ENCODE measurements around the gene TGM4.

Gene TGM4

DNA sequence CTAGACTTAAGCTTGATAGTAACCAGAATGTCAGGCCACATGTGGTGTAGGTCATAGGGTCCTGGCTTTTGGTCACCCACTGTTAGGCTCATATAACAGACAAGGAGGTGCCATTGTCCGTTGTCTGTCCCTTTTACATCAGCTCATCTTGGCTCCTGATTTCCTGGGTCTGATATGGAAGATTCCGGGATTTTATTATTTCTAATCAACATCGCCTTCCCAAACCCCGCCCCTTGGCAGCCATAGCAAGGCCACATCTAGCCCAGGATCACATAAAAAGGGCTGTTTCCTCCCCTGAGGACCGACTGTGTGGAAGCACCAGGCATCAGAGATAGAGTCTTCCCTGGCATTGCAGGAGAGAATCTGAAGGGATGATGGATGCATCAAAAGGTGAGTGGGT lies at the start of gene TGM4:
Gene TGM4 (plus strand): TSS at position 301 of the 400 bp plus-strand sequence. CDS start 71 bp downstream, at position 372.
- H3K4me1 ChIP-seq (ENCODE audit: insufficient read depth, low read length): no peaks in the 10 kb centered on the region
- no peak within 1 kb of the TSS for H3K4me3 ChIP-seq (ENCODE audit: low read depth in 1 of 2, low read length in 2 of 2)
- no peaks in the 10 kb centered on the region for H3K27me3 ChIP-seq (ENCODE audit: control insufficient read depth in 1 of 2, insufficient read depth in 2 of 2, low read length in 2 of 2)
- H3K9ac ChIP-seq (ENCODE audit: low read length): no peak within 1 kb of the TSS
- no peak within 1 kb of the TSS for H3K27ac ChIP-seq (ENCODE audit: low read depth, low read length)
- no peaks in the 10 kb centered on the region for H3K36me3 ChIP-seq (ENCODE audit: insufficient read depth, low read length)
- H3K9me3 ChIP-seq (ENCODE audit: low read length): no peaks in the 10 kb centered on the region

- H3K9ac ChIP-seq (ENCODE audit: low read length): no peak overlapping the region
- no peak overlapping the region for H3K4me3 ChIP-seq (ENCODE audit: low read depth in 1 of 2, low read length in 2 of 2)
- no peaks in the 10 kb centered on the region for H3K36me3 ChIP-seq (ENCODE audit: insufficient read depth, low read length)
- no peak overlapping the region for H3K27ac ChIP-seq (ENCODE audit: low read depth, low read length)
- H3K4me1 ChIP-seq (ENCODE audit: insufficient read depth, low read length): no peaks in the 10 kb centered on the region
- no peaks in the 10 kb centered on the region for H3K27me3 ChIP-seq (ENCODE audit: control insufficient read depth in 1 of 2, insufficient read depth in 2 of 2, low read length in 2 of 2)
- H3K9me3 ChIP-seq (ENCODE audit: low read length): no peaks in the 10 kb centered on the region
Observed at GRCh38 chr3:44825264-44825925, 49.0 kb upstream of the TGM4 start.

GRCh38 chr3:44827196-44827595 lies 47.2 kb upstream of the TGM4 start:
- H3K4me3 ChIP-seq (ENCODE audit: low read depth in 1 of 2, low read length in 2 of 2): no peak overlapping the region
- H3K27me3 ChIP-seq (ENCODE audit: control insufficient read depth in 1 of 2, insufficient read depth in 2 of 2, low read length in 2 of 2): no peaks in the 10 kb centered on the region
- H3K27ac ChIP-seq (ENCODE audit: low read depth, low read length): no peak overlapping the region
- no peak overlapping the region for H3K9ac ChIP-seq (ENCODE audit: low read length)
- H3K36me3 ChIP-seq (ENCODE audit: insufficient read depth, low read length): no peaks in the 10 kb centered on the region
- H3K4me1 ChIP-seq (ENCODE audit: insufficient read depth, low read length): no peaks in the 10 kb centered on the region
- no peaks in the 10 kb centered on the region for H3K9me3 ChIP-seq (ENCODE audit: low read length)

GRCh38 chr3:44831232-44831631 lies 43.2 kb upstream of the TGM4 start:
- H3K36me3 ChIP-seq (ENCODE audit: insufficient read depth, low read length): no peaks in the 10 kb centered on the region
- no peaks in the 10 kb centered on the region for H3K4me1 ChIP-seq (ENCODE audit: insufficient read depth, low read length)
- no peaks in the 10 kb centered on the region for H3K27me3 ChIP-seq (ENCODE audit: control insufficient read depth in 1 of 2, insufficient read depth in 2 of 2, low read length in 2 of 2)
- H3K4me3 ChIP-seq (ENCODE audit: low read depth in 1 of 2, low read length in 2 of 2): no peak overlapping the region
- no peak overlapping the region for H3K9ac ChIP-seq (ENCODE audit: low read length)
- H3K27ac ChIP-seq (ENCODE audit: low read depth, low read length): no peak overlapping the region
- no peaks in the 10 kb centered on the region for H3K9me3 ChIP-seq (ENCODE audit: low read length)

- no peaks in the 10 kb centered on the region for H3K9me3 ChIP-seq (ENCODE audit: low read length)
- H3K36me3 ChIP-seq (ENCODE audit: insufficient read depth, low read length): no peaks in the 10 kb centered on the region
- no peaks in the 10 kb centered on the region for H3K27me3 ChIP-seq (ENCODE audit: control insufficient read depth in 1 of 2, insufficient read depth in 2 of 2, low read length in 2 of 2)
- H3K9ac ChIP-seq (ENCODE audit: low read length): no peak overlapping the region
- no peak overlapping the region for H3K27ac ChIP-seq (ENCODE audit: low read depth, low read length)
- H3K4me1 ChIP-seq (ENCODE audit: insufficient read depth, low read length): no peaks in the 10 kb centered on the region
- H3K4me3 ChIP-seq (ENCODE audit: low read depth in 1 of 2, low read length in 2 of 2): no peak overlapping the region
Observed at GRCh38 chr3:44832032-44832431, 42.4 kb upstream of the TGM4 start.

- Histone ChIP-seq H3K27ac (ENCODE audit: low read depth, low read length) (no peak overlapping the region), H3K36me3 (ENCODE audit: insufficient read depth, low read length) (no peaks in the 10 kb centered on the region), H3K4me1 (ENCODE audit: insufficient read depth, low read length) (no peaks in the 10 kb centered on the region), H3K9ac (ENCODE audit: low read length) (no peak overlapping the region), H3K4me3 (ENCODE audit: low read depth in 1 of 2, low read length in 2 of 2) (no peak overlapping the region), H3K27me3 (ENCODE audit: control insufficient read depth in 1 of 2, insufficient read depth in 2 of 2, low read length in 2 of 2) (no peaks in the 10 kb centered on the region), H3K9me3 (ENCODE audit: low read length) (no peaks in the 10 kb centered on the region)
Observed at GRCh38 chr3:44832965-44833364, 41.4 kb upstream of the TGM4 start.

DNA sequence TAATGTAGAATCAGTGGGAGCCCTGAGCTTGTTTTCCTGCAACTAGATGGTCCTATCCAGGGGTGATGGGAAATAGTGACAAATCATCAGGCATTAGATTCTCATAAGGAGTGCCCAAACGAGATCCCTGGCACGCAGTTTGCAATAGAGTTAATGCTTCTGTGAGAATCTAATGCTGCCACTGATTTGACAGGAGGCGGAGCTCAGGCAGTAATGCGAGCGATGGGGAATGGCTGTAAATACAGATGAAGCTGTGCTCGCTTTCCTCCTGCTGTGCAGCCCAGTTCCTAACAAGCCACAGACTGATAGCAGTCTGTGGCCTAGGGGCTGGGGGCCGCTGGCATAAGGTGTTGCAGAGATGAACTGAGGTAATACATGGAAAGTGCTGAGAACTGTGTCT lies 41.0 kb upstream of the TGM4 start:
- Histone ChIP-seq H3K4me1 (ENCODE audit: insufficient read depth, low read length) (no peaks in the 10 kb centered on the region), H3K27me3 (ENCODE audit: control insufficient read depth in 1 of 2, insufficient read depth in 2 of 2, low read length in 2 of 2) (no peaks in the 10 kb centered on the region), H3K9me3 (ENCODE audit: low read length) (no peaks in the 10 kb centered on the region), H3K4me3 (ENCODE audit: low read depth in 1 of 2, low read length in 2 of 2) (no peak overlapping the region), H3K9ac (ENCODE audit: low read length) (no peak overlapping the region), H3K27ac (ENCODE audit: low read depth, low read length) (no peak overlapping the region), H3K36me3 (ENCODE audit: insufficient read depth, low read length) (no peaks in the 10 kb centered on the region)

DNA sequence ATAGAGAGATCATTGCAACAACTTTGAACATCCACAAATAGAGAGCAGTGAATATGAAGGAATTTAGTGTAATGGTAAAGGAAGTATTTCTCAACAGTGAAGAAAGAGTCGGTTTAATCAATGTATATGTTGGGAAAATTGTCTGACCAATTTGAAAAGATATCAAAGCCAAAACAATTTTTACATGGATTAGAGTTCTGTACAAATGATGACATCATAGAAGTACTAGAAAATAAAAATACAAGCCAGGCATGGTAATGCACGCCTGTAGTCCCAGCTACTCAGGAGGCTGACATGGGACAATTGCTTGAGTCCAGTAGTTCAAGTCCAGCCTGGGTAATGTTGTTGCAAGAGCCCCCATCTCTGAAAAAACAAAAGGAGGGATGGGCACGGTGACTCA lies 38.7 kb upstream of the TGM4 start:
- Histone ChIP-seq H3K9me3 (ENCODE audit: low read length) (no peaks in the 10 kb centered on the region), H3K27me3 (ENCODE audit: control insufficient read depth in 1 of 2, insufficient read depth in 2 of 2, low read length in 2 of 2) (no peaks in the 10 kb centered on the region), H3K27ac (ENCODE audit: low read depth, low read length) (no peak overlapping the region), H3K4me3 (ENCODE audit: low read depth in 1 of 2, low read length in 2 of 2) (no peak overlapping the region), H3K4me1 (ENCODE audit: insufficient read depth, low read length) (no peaks in the 10 kb centered on the region), H3K9ac (ENCODE audit: low read length) (no peak overlapping the region), H3K36me3 (ENCODE audit: insufficient read depth, low read length) (no peaks in the 10 kb centered on the region)

- Histone ChIP-seq H3K27ac (ENCODE audit: low read depth, low read length) (no peak overlapping the region), H3K4me1 (ENCODE audit: insufficient read depth, low read length) (peaks cover 14% of the 10 kb centered on the region), H3K4me3 (ENCODE audit: low read depth in 1 of 2, low read length in 2 of 2) (no peak overlapping the region), H3K9me3 (ENCODE audit: low read length) (no peaks in the 10 kb centered on the region), H3K27me3 (ENCODE audit: control insufficient read depth in 1 of 2, insufficient read depth in 2 of 2, low read length in 2 of 2) (no peaks in the 10 kb centered on the region), H3K9ac (ENCODE audit: low read length) (no peak overlapping the region), H3K36me3 (ENCODE audit: insufficient read depth, low read length) (no peaks in the 10 kb centered on the region)
Observed at GRCh38 chr3:44842376-44842775, 32.0 kb upstream of the TGM4 start.

DNA sequence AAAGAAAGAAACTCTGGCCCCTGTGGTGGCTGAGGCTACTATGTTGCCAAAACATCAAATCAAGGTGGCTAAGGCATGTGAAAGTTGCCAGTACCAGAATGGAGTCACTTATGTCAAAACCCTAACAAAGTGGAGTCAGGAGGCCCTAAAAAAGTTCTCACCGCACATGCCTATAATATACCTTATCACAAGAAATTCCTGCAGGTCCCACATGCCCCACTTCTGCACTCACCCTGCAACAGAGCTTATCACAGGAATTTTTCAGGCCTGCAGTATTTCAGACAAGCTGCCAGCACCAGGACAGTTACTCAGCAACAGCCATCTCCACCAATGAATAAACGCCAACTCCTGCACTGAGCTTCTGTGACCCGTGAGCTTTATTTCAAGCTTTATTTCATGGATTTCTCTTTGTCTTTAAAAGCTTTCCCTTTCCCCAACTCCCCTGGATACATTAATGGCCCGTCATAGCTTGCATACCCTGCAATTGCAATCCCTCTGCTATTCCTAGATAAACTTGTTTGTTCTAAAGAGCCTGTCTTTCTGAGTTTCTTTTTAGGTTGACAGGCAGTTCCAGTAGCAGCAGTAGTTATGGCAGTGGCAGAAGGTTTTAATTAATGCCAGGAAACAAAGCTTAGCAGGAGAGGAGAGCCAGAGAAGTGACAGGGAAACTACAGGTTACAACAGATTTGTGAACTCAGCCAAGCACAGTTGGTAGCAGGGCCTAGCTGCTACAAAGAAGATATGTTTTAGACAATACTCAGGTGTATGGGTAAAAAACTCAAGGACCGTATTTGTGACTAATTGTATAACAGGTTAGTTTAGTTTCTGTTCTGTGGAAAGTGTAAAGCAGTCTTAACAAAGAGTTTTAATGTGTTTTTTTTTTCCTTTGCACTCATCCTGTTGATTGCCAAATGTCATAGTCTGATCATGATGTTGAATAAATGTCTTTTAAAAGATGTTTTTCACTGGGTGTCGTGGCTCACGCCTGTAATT lies 28.6 kb upstream of the TGM4 start:
- H3K9ac ChIP-seq (ENCODE audit: low read length): no peak overlapping the region
- H3K27ac ChIP-seq (ENCODE audit: low read depth, low read length): no peak overlapping the region

DNA sequence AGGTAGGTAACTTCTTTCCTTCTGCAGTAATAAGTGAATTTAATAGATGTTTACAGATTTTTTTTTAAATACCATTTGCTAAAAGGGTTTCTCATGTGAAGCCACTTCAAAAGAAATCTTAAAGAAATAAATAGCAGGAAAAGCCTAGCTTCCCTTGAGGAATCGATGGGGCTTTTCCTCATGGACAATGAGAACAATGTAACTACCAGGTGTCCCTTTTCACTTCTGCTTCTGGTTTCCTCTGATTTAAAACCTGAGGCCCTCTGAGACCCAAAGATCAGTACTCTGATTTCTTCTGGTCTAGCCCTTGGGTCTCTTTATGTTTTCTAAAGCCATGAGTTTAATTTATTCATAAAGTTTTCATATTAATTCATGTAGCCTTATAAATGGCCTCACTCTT lies 25.8 kb upstream of the TGM4 start:
- H3K9ac ChIP-seq (ENCODE audit: low read length): no peak overlapping the region
- no peak overlapping the region for H3K27ac ChIP-seq (ENCODE audit: low read depth, low read length)
- no peak overlapping the region for H3K4me3 ChIP-seq (ENCODE audit: low read depth in 1 of 2, low read length in 2 of 2)
- H3K27me3 ChIP-seq (ENCODE audit: control insufficient read depth in 1 of 2, insufficient read depth in 2 of 2, low read length in 2 of 2): no peaks in the 10 kb centered on the region
- no peaks in the 10 kb centered on the region for H3K36me3 ChIP-seq (ENCODE audit: insufficient read depth, low read length)
- no peaks in the 10 kb centered on the region for H3K9me3 ChIP-seq (ENCODE audit: low read length)
- H3K4me1 ChIP-seq (ENCODE audit: insufficient read depth, low read length): peaks cover 14% of the 10 kb centered on the region

More for the DNA sequence above, 28.6 kb upstream of the TGM4 start:
- Histone ChIP-seq H3K36me3 (ENCODE audit: insufficient read depth, low read length) (no peaks in the 10 kb centered on the region), H3K4me1 (ENCODE audit: insufficient read depth, low read length) (peaks cover 14% of the 10 kb centered on the region), H3K27me3 (ENCODE audit: control insufficient read depth in 1 of 2, insufficient read depth in 2 of 2, low read length in 2 of 2) (no peaks in the 10 kb centered on the region), H3K9me3 (ENCODE audit: low read length) (no peaks in the 10 kb centered on the region), H3K4me3 (ENCODE audit: low read depth in 1 of 2, low read length in 2 of 2) (no peak overlapping the region)

Measured in muscle layer of colon (tissue), 2 donors.